ENCODE measurements around the gene LRRC47. TPM values are rescaled to one million over a fixed set of nuclear protein-coding genes. Genes with fewer than 3 reads are reported as not detected.

The LRRC47 gene
- total and polyA plus RNA-seq, 7 donors = 44.3 to 126 (median 93.9) TPM

- Histone ChIP-seq H3K27ac (peak within 1 kb of the TSS; percentile 38), H3K4me1 (peaks cover 22% of the 10 kb centered on the region), H3K36me3 (ENCODE audit: insufficient read depth in 1 of 2, low read depth in 1 of 2) (no peaks in the 10 kb centered on the region), H3K4me3 (peak within 1 kb of the TSS; percentile 77), H3K9me3 (no peaks in the 10 kb centered on the region), H3K27me3 (ENCODE audit: insufficient read depth in 3 of 3, low read length in 2 of 3) (no peaks in the 10 kb centered on the region)
- WGBS, 3 donors = 26 to 39% (median 36%) methylated on average over 35 to 55 of the region's 55 CpGs
- intact Hi-C loops (cut with DNase I) = no loop called here
- peak in 3 of 4 donors; percentile 10 to 23 (median 14) for ATAC-seq
- DNase-seq = peak in 1 of 2 donors; percentile 53
- TF ChIP-seq CTCF (IDR thresholded peaks at IDR 0.05) = no peak
These were observed 23.4 kb downstream of the LRRC47 start, which contains the start of gene SMIM1 for GRCh38 chr1:3772715-3773571. Gene SMIM1, plus strand, starts transcription at chr1:3772749. Its CDS starts 2,625 bp downstream, at chr1:3775374.

GRCh38 chr1:3772027-3772714, 24.1 kb downstream of the LRRC47 start:
- intact Hi-C loops (cut with DNase I) = no loop called here

GRCh38 chr1:3771108-3772026, 24.9 kb downstream of the LRRC47 start:
- Histone ChIP-seq H3K9me3 (no peaks in the 10 kb centered on the region), H3K36me3 (ENCODE audit: insufficient read depth in 1 of 2, low read depth in 1 of 2) (no peaks in the 10 kb centered on the region), H3K27me3 (ENCODE audit: insufficient read depth in 3 of 3, low read length in 2 of 3) (no peaks in the 10 kb centered on the region), H3K27ac (no peak overlapping the region), H3K4me3 (peak overlapping the region; percentile 77), H3K4me1 (peaks cover 22% of the 10 kb centered on the region)
- ATAC-seq (no peak), DNase-seq (peak in 1 of 2 donors; percentile 53)
- intact Hi-C loops (cut with DNase I) = no loop called here
- 52 to 55% (median 52%) methylated on average over 30 to 32 of the region's 32 CpGs for WGBS, 3 donors
- no peak for TF ChIP-seq CTCF (IDR thresholded peaks at IDR 0.05)

More at GRCh38 chr1:3772027-3772714, 24.1 kb downstream of the LRRC47 start:
- WGBS, 3 donors = 1 to 4% (median 3%) methylated on average over 16 to 60 of the region's 61 CpGs
- H3K27ac ChIP-seq = peak overlapping the region; percentile 38
- ATAC-seq (peak; percentile 82 to 85 (median 85)), DNase-seq (peak; percentile 90 to 94)
- peak overlapping the region; percentile 77 for H3K4me3 ChIP-seq
- H3K9me3 ChIP-seq = no peaks in the 10 kb centered on the region
- no peaks in the 10 kb centered on the region for H3K27me3 ChIP-seq (ENCODE audit: insufficient read depth in 3 of 3, low read length in 2 of 3)
- H3K36me3 ChIP-seq (ENCODE audit: insufficient read depth in 1 of 2, low read depth in 1 of 2) = no peaks in the 10 kb centered on the region
- TF ChIP-seq CTCF (IDR thresholded peaks at IDR 0.05) = no peak
- H3K4me1 ChIP-seq = peaks cover 22% of the 10 kb centered on the region

- ATAC-seq = no peak
- no peak for TF ChIP-seq CTCF (IDR thresholded peaks at IDR 0.05)
- no peaks in the 10 kb centered on the region for H3K27me3 ChIP-seq (ENCODE audit: insufficient read depth in 3 of 3, low read length in 2 of 3)
- no peaks in the 10 kb centered on the region for H3K36me3 ChIP-seq (ENCODE audit: insufficient read depth in 1 of 2, low read depth in 1 of 2)
- H3K9me3 ChIP-seq = no peaks in the 10 kb centered on the region
- no peak overlapping the region for H3K27ac ChIP-seq
- no peak overlapping the region for H3K4me3 ChIP-seq
- H3K4me1 ChIP-seq = peaks cover 10% of the 10 kb centered on the region
- intact Hi-C loops (cut with DNase I) = no loop called here
- DNase-seq = peak in 1 of 2 donors; percentile 50
- 90 to 92% (median 92%) methylated on average over 15 to 16 of the region's 16 CpGs for WGBS, 3 donors
These were observed 26.1 kb downstream of the LRRC47 start for GRCh38 chr1:3770047-3770765.

Data from psoas muscle (tissue), 8 donors.